ENCODE measurements around the gene QPCT. TPM values are rescaled to one million over a fixed set of nuclear protein-coding genes. Genes with fewer than 3 reads are reported as not detected.

Gene QPCT
- total RNA-seq, 6 experiments from 2014 or later = 4.4 to 7.2 (median 5.4) TPM

GRCh38 chr2:37387148-37387835 is 42.9 kb downstream of the QPCT start:
- no peaks in the 10 kb centered on the region for H3K36me3 Mint-ChIP-seq (ENCODE audit: low read depth)
- H3K4me3 Mint-ChIP-seq = no peak overlapping the region
- H3K4me1 Mint-ChIP-seq (ENCODE audit: low read depth) = no peaks in the 10 kb centered on the region
- H3K27me3 Mint-ChIP-seq (ENCODE audit: insufficient read depth) = no peaks in the 10 kb centered on the region
- DNase-seq = peak; percentile 82
- H3K9me3 Mint-ChIP-seq = no peaks in the 10 kb centered on the region
- H3K27ac Mint-ChIP-seq = no peak overlapping the region
- TF ChIP-seq CTCF (IDR thresholded peaks at IDR 0.05) = no peak

- H3K27ac Mint-ChIP-seq = no peak overlapping the region
- H3K27me3 Mint-ChIP-seq (ENCODE audit: insufficient read depth) = no peaks in the 10 kb centered on the region
- H3K9me3 Mint-ChIP-seq = no peaks in the 10 kb centered on the region
- no peaks in the 10 kb centered on the region for H3K4me1 Mint-ChIP-seq (ENCODE audit: low read depth)
- no peaks in the 10 kb centered on the region for H3K36me3 Mint-ChIP-seq (ENCODE audit: low read depth)
- no peak for TF ChIP-seq CTCF (IDR thresholded peaks at IDR 0.05)
- DNase-seq = peak; percentile 86
- H3K4me3 Mint-ChIP-seq = no peak overlapping the region
These were observed 43.6 kb downstream of the QPCT start for GRCh38 chr2:37388074-37388473.

- TF ChIP-seq CTCF (IDR thresholded peaks at IDR 0.05) = no peak
- no peak for DNase-seq
- H3K36me3 Mint-ChIP-seq (ENCODE audit: low read depth) = no peaks in the 10 kb centered on the region
- no peaks in the 10 kb centered on the region for H3K27me3 Mint-ChIP-seq (ENCODE audit: insufficient read depth)
- peak overlapping the region; percentile 62; the same call in 1 of the 2 replicates for H3K4me3 Mint-ChIP-seq
- no peaks in the 10 kb centered on the region for H3K4me1 Mint-ChIP-seq (ENCODE audit: low read depth)
- H3K27ac Mint-ChIP-seq = no peak overlapping the region
- no peaks in the 10 kb centered on the region for H3K9me3 Mint-ChIP-seq
These were observed 45.0 kb downstream of the QPCT start for GRCh38 chr2:37389395-37389794.

DNA sequence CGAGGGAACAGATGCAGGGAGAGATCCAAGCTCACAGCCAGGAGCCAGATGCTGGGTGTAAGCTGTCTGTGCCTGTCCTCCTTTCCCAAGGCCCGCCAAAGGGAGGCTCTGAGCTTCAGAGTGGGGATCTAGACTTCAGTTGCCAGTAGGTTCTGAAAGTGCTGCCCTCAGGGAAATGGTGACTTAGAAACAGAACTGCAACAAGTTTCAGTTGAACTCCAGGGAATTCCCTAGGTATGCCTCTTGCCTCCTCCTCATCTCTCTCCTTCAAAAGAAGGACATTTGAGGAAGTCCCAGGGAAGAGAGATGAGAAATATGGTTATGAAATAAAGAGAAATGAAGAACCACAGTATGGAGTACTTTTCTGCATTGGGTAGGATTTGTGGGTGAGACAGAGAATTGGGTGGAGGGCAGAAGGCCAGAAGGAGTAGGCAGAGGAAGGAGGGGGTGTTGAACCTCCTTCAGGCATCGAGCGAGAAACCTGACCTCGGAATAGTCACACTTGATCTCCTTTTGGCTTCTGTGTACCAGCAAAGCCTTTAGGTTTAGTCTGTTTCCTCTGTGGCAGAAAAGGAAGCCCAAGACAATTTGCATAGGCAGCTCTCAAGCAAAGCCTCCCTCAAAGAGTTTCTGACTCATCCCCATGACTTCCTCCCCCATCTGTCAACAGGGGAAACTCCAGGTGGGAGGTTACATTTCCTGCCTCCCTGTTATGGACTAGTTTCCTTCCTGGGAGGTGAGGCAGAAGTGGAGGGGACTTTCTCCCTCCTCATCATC is 45.7 kb downstream of the QPCT start:
- no peaks in the 10 kb centered on the region for H3K27me3 Mint-ChIP-seq (ENCODE audit: insufficient read depth)
- no peak overlapping the region for H3K27ac Mint-ChIP-seq
- H3K4me1 Mint-ChIP-seq (ENCODE audit: low read depth) = no peaks in the 10 kb centered on the region
- no peaks in the 10 kb centered on the region for H3K9me3 Mint-ChIP-seq
- H3K4me3 Mint-ChIP-seq = peak overlapping the region; percentile 62; the same call in 1 of the 2 replicates
- no peaks in the 10 kb centered on the region for H3K36me3 Mint-ChIP-seq (ENCODE audit: low read depth)
- DNase-seq = peak; percentile 70
- no peak for TF ChIP-seq CTCF (IDR thresholded peaks at IDR 0.05)

- no peaks in the 10 kb centered on the region for H3K36me3 Mint-ChIP-seq (ENCODE audit: low read depth)
- H3K4me3 Mint-ChIP-seq = no peak overlapping the region; the same call in 1 of the 2 replicates
- H3K27me3 Mint-ChIP-seq (ENCODE audit: insufficient read depth) = no peaks in the 10 kb centered on the region
- peaks cover 3% of the 10 kb centered on the region for H3K4me1 Mint-ChIP-seq (ENCODE audit: low read depth)
- DNase-seq = no peak
- no peaks in the 10 kb centered on the region for H3K9me3 Mint-ChIP-seq
- H3K27ac Mint-ChIP-seq = no peak overlapping the region
- no peak for TF ChIP-seq CTCF (IDR thresholded peaks at IDR 0.05)
These were observed 46.3 kb downstream of the QPCT start for GRCh38 chr2:37390777-37391176.
